ENCODE measurements around the gene ANKS6.

The ANKS6 gene

DNA sequence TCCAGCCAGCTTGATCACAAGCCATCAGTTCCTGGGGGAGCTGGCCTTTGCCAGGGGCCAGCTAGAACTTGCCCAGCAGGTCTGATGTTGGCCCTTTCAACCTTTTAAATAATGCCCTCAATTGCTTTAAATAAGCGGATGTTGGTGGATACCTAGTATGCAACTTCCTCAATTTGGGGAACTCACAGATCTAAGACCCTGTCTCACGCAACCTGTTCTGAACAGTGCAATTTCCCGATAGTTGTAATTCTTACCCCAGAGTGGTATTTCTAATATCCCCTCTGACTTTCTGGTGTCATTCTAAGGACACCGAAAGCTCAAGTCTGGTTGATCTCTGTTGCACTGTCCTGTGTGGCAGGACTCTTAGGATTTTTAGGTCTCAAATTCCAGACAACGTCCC lies 34.2 kb upstream of the ANKS6 start:
- TF ChIP-seq, protein P1, sequence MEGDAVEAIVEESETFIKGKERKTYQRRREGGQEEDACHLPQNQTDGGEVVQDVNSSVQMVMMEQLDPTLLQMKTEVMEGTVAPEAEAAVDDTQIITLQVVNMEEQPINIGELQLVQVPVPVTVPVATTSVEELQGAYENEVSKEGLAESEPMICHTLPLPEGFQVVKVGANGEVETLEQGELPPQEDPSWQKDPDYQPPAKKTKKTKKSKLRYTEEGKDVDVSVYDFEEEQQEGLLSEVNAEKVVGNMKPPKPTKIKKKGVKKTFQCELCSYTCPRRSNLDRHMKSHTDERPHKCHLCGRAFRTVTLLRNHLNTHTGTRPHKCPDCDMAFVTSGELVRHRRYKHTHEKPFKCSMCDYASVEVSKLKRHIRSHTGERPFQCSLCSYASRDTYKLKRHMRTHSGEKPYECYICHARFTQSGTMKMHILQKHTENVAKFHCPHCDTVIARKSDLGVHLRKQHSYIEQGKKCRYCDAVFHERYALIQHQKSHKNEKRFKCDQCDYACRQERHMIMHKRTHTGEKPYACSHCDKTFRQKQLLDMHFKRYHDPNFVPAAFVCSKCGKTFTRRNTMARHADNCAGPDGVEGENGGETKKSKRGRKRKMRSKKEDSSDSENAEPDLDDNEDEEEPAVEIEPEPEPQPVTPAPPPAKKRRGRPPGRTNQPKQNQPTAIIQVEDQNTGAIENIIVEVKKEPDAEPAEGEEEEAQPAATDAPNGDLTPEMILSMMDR (IDR thresholded peaks at IDR 0.05; ENCODE audit: control insufficient read depth, insufficient read depth, low read depth, low read length, missing control alignments), result no peak
- no peak overlapping the region for H3K4me3 ChIP-seq (ENCODE audit: control insufficient read depth, low read depth, low read length)
- DNase-seq (ENCODE audit: low read depth), result no peak

DNA sequence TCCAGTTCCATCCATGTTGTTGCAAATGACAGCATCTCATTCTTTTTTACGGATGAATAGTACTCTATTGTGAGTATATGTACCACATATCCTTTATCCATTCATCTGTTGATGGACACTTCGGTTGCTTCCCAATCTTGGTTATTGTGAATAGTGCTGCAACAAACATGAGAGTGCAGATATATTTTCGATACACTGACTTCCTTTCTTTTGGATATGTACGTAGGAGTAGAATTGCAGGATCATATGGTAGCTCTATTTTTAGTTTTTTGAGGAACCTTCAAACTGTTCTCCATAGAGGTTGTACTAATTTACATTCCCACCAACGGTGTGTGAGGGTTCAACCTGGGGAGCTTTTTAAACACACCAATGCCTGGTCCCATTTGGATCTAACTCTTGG lies 33.4 kb upstream of the ANKS6 start:
- TF ChIP-seq, protein P1 (IDR thresholded peaks at IDR 0.05; ENCODE audit: control insufficient read depth, insufficient read depth, low read depth, low read length, missing control alignments), result no peak
- no peak overlapping the region for H3K4me3 ChIP-seq (ENCODE audit: control insufficient read depth, low read depth, low read length)
- DNase-seq (ENCODE audit: low read depth), result no peak

DNA sequence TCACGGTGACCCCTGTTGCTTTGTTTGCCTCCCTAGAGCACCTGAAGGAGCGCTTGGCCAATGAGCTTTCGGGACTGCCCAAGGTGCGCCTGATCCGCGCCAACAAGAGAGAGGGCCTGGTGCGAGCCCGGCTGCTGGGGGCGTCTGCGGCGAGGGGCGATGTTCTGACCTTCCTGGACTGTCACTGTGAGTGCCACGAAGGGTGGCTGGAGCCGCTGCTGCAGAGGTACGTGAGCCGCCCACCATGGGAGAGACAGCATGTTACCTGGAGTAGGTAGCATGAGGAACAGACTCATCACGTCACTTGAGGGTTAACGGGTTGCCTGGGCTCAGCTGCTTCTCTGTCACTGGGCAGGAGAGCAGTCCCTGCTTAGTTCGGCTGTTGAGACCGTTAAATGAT lies 30.4 kb upstream of the ANKS6 start:
- no peak overlapping the region for H3K4me3 ChIP-seq (ENCODE audit: control insufficient read depth, low read depth, low read length)
- TF ChIP-seq, protein P1 (IDR thresholded peaks at IDR 0.05; ENCODE audit: control insufficient read depth, insufficient read depth, low read depth, low read length, missing control alignments), result no peak
- no peak for DNase-seq (ENCODE audit: low read depth)

DNA sequence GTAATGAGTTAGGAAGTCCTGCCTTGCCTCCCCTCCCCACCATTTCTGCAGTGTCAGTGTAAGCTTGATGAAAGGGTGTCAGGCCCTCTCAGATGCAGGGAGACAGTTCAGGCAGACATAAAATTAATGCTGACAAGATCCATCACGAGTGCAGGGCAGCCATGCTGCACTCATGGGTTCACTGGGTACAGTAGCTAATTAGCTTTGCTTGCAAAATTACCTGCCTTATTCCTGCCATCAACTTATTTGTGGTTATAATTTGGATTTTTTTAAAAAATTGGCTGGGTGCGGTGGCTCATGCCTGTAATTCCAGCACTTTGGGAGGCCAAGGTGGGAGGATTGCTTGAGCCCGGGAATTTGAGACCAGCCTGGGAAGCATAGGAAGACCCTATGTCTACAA lies 29.1 kb upstream of the ANKS6 start:
- TF ChIP-seq, protein P1 (IDR thresholded peaks at IDR 0.05; ENCODE audit: control insufficient read depth, insufficient read depth, low read depth, low read length, missing control alignments), result no peak
- no peak for DNase-seq (ENCODE audit: low read depth)
- no peak overlapping the region for H3K4me3 ChIP-seq (ENCODE audit: control insufficient read depth, low read depth, low read length)

DNA sequence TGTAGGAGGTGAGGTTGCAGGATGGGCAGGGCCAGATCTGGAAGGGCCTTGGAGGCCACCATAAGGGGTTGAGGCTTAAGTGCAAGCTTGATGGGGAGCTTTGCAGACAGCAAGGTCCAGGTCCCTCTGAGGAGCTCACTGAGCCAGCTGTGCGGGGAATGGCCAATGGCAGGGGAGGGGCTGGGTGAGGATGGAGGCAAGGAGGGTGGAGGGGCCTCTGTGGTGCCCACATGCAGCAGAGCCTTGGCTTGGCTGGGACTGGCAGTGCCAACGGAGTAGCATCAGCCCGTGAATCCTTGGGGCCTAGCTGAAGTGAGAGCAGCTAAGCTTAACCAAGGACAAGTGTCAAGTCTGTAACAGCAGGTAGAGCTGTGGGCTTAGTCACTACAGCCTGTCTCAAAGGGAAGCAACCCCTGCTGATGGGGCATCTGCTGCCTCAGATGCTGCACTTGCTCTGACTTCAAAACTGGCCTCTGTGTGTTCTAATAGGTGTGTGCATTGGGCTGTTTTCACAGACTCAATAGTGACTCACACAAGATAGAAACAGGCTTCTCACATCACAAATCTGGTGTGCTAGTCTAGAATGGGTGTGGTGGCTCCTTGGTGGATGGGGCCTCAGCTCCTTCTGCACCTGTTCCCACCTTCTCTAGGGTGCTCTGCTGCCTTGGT lies 27.4 kb upstream of the ANKS6 start:
- TF ChIP-seq, protein P1 (IDR thresholded peaks at IDR 0.05; ENCODE audit: control insufficient read depth, insufficient read depth, low read depth, low read length, missing control alignments), result no peak
- no peak overlapping the region for H3K4me3 ChIP-seq (ENCODE audit: control insufficient read depth, low read depth, low read length)
- no peak for DNase-seq (ENCODE audit: low read depth)

DNA sequence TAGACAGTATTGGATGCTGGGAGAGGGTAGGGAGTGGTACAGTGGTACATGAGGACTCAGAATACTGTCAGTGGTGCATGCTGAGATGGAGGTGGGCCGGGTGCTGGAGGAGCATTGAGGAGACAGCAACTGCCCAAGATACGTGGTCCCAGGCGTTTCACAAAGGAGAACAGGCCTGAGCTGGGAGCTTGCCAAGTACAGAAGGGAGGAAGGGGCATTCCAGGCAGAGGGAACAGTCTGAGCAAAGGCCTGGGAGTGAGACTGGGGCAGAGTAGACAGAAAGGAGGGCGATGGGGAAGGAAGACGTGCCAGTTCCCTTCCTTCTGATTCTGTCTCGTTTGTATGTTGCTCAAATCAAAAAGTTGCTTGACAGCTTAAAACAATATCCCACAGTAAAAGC lies 26.3 kb upstream of the ANKS6 start:
- DNase-seq (ENCODE audit: low read depth), result no peak
- TF ChIP-seq, protein P1 (IDR thresholded peaks at IDR 0.05; ENCODE audit: control insufficient read depth, insufficient read depth, low read depth, low read length, missing control alignments), result no peak
- no peak overlapping the region for H3K4me3 ChIP-seq (ENCODE audit: control insufficient read depth, low read depth, low read length)

Data from AG09309 (cell line).